HG03520 (cell line): ENCODE data around the gene MCHR1.
"Not testable (repeated sequence)": the region's sequence is repeated elsewhere in the genome, so short reads cannot be mapped to it uniquely, and the experiment has no call there.

Experiments
- ATAC-seq: cut with Tn5 transposase; IDR thresholded peaks from one replicate; pipeline ENCODE4 v1.9.1; 2021; ENCODE audit warnings: mild to moderate bottlenecking, moderate library complexity; ENCODE audit not compliant: unreplicated experiment

MCHR1 gene

GRCh38 chr22:40685406-40685805, 6.1 kb downstream of the MCHR1 start:
- ATAC-seq: no peak

GRCh38 chr22:40687706-40688105, 8.4 kb downstream of the MCHR1 start:
- no peak for ATAC-seq

GRCh38 chr22:40690370-40690769, 11.1 kb downstream of the MCHR1 start:
- no peak for ATAC-seq

GRCh38 chr22:40691532-40691931, 12.2 kb downstream of the MCHR1 start:
- no peak for ATAC-seq

- ATAC-seq: no peak
Observed at GRCh38 chr22:40694411-40694810, 15.1 kb downstream of the MCHR1 start.

GRCh38 chr22:40701274-40701673, 22.0 kb downstream of the MCHR1 start:
- ATAC-seq: no peak

- no peak for ATAC-seq
Observed at GRCh38 chr22:40703174-40703573, 23.9 kb downstream of the MCHR1 start.

GRCh38 chr22:40703736-40704135, 24.5 kb downstream of the MCHR1 start:
- no peak for ATAC-seq

GRCh38 chr22:40705918-40706682, 26.8 kb downstream of the MCHR1 start:
- no peak for ATAC-seq

GRCh38 chr22:40707154-40707553, 27.9 kb downstream of the MCHR1 start:
- no peak for ATAC-seq

- no peak for ATAC-seq
Observed at GRCh38 chr22:40708177-40708576, 28.9 kb downstream of the MCHR1 start.

GRCh38 chr22:40709752-40710413, 30.6 kb downstream of the MCHR1 start:
- no peak for ATAC-seq

GRCh38 chr22:40712311-40712710, 33.0 kb downstream of the MCHR1 start:
- no peak for ATAC-seq

- no peak for ATAC-seq
Observed at GRCh38 chr22:40714499-40715337, 35.4 kb downstream of the MCHR1 start.

- ATAC-seq: no peak
Observed at GRCh38 chr22:40716116-40716515, 36.8 kb downstream of the MCHR1 start.

- ATAC-seq: not testable (repeated sequence)
Observed at GRCh38 chr22:40717657-40718056, 38.4 kb downstream of the MCHR1 start.

GRCh38 chr22:40718250-40719204, 39.2 kb downstream of the MCHR1 start:
- ATAC-seq: no peak

GRCh38 chr22:40719599-40719998, 40.3 kb downstream of the MCHR1 start:
- ATAC-seq: no peak

GRCh38 chr22:40720156-40720537, 40.9 kb downstream of the MCHR1 start:
- not testable (repeated sequence) for ATAC-seq

GRCh38 chr22:40720538-40721256, 41.4 kb downstream of the MCHR1 start:
- no peak for ATAC-seq
